ENCODE measurements around the gene CPD.
"Not testable (repeated sequence)": the region's sequence is repeated elsewhere in the genome, so short reads cannot be mapped to it uniquely, and the experiment has no call there.

CPD gene

GRCh38 chr17:30381340-30381659, 2.6 kb downstream of the CPD start:
- no peak for DNase-seq (ENCODE audit: low read depth in 2 of 3, low spot score in 2 of 3)

GRCh38 chr17:30382345-30382744, 3.6 kb downstream of the CPD start:
- DNase-seq (ENCODE audit: low read depth in 2 of 3, low spot score in 2 of 3) = no peak

GRCh38 chr17:30388321-30389179, 9.8 kb downstream of the CPD start:
- no peak for DNase-seq (ENCODE audit: low read depth in 2 of 3, low spot score in 2 of 3)

- no peak for DNase-seq (ENCODE audit: low read depth in 2 of 3, low spot score in 2 of 3)
Observed at GRCh38 chr17:30389756-30390300, 11.1 kb downstream of the CPD start.

GRCh38 chr17:30391534-30391933, 12.8 kb downstream of the CPD start:
- no peak for DNase-seq (ENCODE audit: low read depth in 2 of 3, low spot score in 2 of 3)

- DNase-seq (ENCODE audit: low read depth in 2 of 3, low spot score in 2 of 3) = no peak
Observed at GRCh38 chr17:30393491-30393890, 14.8 kb downstream of the CPD start.

- no peak for DNase-seq (ENCODE audit: low read depth in 2 of 3, low spot score in 2 of 3)
Observed at GRCh38 chr17:30393911-30394867, 15.5 kb downstream of the CPD start.

GRCh38 chr17:30395398-30396022, 16.8 kb downstream of the CPD start:
- DNase-seq (ENCODE audit: low read depth in 2 of 3, low spot score in 2 of 3) = no peak

GRCh38 chr17:30396129-30396528, 17.4 kb downstream of the CPD start:
- DNase-seq (ENCODE audit: low read depth in 2 of 3, low spot score in 2 of 3) = no peak

- DNase-seq (ENCODE audit: low read depth in 2 of 3, low spot score in 2 of 3) = no peak
Observed at GRCh38 chr17:30396612-30397011, 17.9 kb downstream of the CPD start.

- DNase-seq (ENCODE audit: low read depth in 2 of 3, low spot score in 2 of 3) = no peak
Observed at GRCh38 chr17:30398328-30399041, 19.8 kb downstream of the CPD start.

- DNase-seq (ENCODE audit: low read depth in 2 of 3, low spot score in 2 of 3) = no peak
Observed at GRCh38 chr17:30401097-30401496, 22.4 kb downstream of the CPD start.

GRCh38 chr17:30405161-30405560, 26.4 kb downstream of the CPD start:
- no peak for DNase-seq (ENCODE audit: low read depth in 2 of 3, low spot score in 2 of 3)

- not testable (repeated sequence) for DNase-seq (ENCODE audit: low read depth in 2 of 3, low spot score in 2 of 3)
Observed at GRCh38 chr17:30410627-30411026, 31.9 kb downstream of the CPD start.

- not testable (repeated sequence) for DNase-seq (ENCODE audit: low read depth in 2 of 3, low spot score in 2 of 3)
Observed at GRCh38 chr17:30412008-30412496, 33.3 kb downstream of the CPD start.

- DNase-seq (ENCODE audit: low read depth in 2 of 3, low spot score in 2 of 3) = no peak
Observed at GRCh38 chr17:30413109-30413508, 34.4 kb downstream of the CPD start.

GRCh38 chr17:30414486-30414885, 35.8 kb downstream of the CPD start:
- DNase-seq (ENCODE audit: low read depth in 2 of 3, low spot score in 2 of 3) = no peak

GRCh38 chr17:30415491-30415890, 36.8 kb downstream of the CPD start:
- no peak for DNase-seq (ENCODE audit: low read depth in 2 of 3, low spot score in 2 of 3)

- not testable (repeated sequence) for DNase-seq (ENCODE audit: low read depth in 2 of 3, low spot score in 2 of 3)
Observed at GRCh38 chr17:30418070-30418469, 39.3 kb downstream of the CPD start.

- no peak for DNase-seq (ENCODE audit: low read depth in 2 of 3, low spot score in 2 of 3)
Observed at GRCh38 chr17:30421592-30421991, 42.9 kb downstream of the CPD start.

- DNase-seq (ENCODE audit: low read depth in 2 of 3, low spot score in 2 of 3) = no peak
Observed at GRCh38 chr17:30422171-30422570, 43.4 kb downstream of the CPD start.
